Measurements from ENCODE around the gene PCP2.

DNA sequence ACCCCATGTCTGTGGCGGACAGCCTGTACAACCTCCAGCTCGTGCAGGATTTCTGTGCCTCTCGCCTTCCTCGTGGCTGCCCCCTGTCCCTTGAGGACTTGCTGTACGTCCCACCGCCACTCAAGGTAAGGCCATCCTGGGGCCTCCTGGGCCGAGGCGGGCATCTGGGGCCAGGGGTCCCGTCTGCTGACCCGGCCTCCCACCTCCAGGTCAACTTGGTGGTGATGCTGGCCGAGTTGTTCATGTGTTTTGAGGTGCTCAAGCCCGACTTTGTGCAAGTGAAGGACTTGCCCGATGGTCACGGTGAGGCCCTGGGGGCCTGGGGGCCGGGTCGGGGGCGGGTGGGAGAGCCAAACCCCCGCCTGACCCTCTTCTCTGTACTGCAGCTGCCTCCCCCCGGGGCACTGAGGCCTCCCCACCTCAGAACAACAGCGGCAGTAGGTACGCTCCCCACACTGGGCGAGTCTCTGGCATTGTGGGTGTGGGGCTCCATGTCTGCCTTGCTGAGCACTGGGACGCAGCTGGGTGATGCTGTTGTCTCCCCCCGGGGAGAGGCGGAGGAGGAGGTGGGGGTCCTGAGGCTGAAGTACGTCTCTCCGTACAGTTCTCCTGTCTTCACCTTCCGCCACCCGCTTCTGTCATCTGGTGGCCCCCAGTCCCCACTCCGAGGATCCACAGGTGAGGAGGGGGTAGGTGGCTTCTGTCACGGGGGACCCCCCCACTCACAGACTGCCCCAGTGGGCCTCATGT lies 22.9 kb downstream of the PCP2 start:
- no peak for TF ChIP-seq POLR2A (IDR thresholded peaks at IDR 0.05; ENCODE audit: low read depth, low read length)
- no peak for TF ChIP-seq POLR2AphosphoS5 (IDR thresholded peaks at IDR 0.05; ENCODE audit: low read depth, low read length)
- TF ChIP-seq SPI1 (IDR thresholded peaks at IDR 0.05; ENCODE audit: low read depth, low read length): no peak
- TF ChIP-seq TAF1 (IDR thresholded peaks at IDR 0.05; ENCODE audit: low read depth, low read length): no peak
- TF ChIP-seq POU2F2 (IDR thresholded peaks at IDR 0.05; ENCODE audit: low read depth, low read length): no peak
- TF ChIP-seq PAX5 (IDR thresholded peaks at IDR 0.05; ENCODE audit: insufficient read depth, low read length, severe bottlenecking): no peak

Data from GM12891 (cell line).